ENCODE measurements around the gene TMBIM4. TPM values are rescaled to one million over a fixed set of nuclear protein-coding genes. Genes with fewer than 3 reads are reported as not detected.
"Not testable (repeated sequence)": the region's sequence is repeated elsewhere in the genome, so short reads cannot be mapped to it uniquely, and the experiment has no call there.

Gene TMBIM4
- polyA plus RNA-seq, 1 of the 3 experiments (the other 2 are of a cell fraction), result 68.5 TPM

GRCh38 chr12:66174391-66175325 is 4.9 kb upstream of the TMBIM4 start:
- H3K79me2 ChIP-seq (ENCODE audit: insufficient read depth); H3K9me2 ChIP-seq; H3K27ac ChIP-seq (ENCODE audit: low read depth in 2 of 2, low read length in 1 of 2); H3K4me1 ChIP-seq (ENCODE audit: control insufficient read depth in 1 of 2, insufficient read depth in 2 of 2, low read depth in 1 of 2, low read length in 1 of 2); H3K4me3 ChIP-seq (ENCODE audit: low read depth in 2 of 2, low read length in 1 of 2); POLR2A ChIA-PET; H3K36me3 ChIP-seq (replicated peaks in 1 of 2; ENCODE audit: control insufficient read depth in 1 of 2, insufficient read depth in 2 of 2, low read length in 1 of 2); H2AFZ ChIP-seq (ENCODE audit: low read depth); H3K9me3 ChIP-seq; H3F3A ChIP-seq (replicated peaks; ENCODE audit: insufficient read depth); H4K20me1 ChIP-seq (ENCODE audit: insufficient read depth); DNase-seq; H3K9ac ChIP-seq; CTCF ChIA-PET; H3K4me2 ChIP-seq: not testable (repeated sequence)
- WGBS (ENCODE audit: low lambda C conversion rate), result 78% methylated on average over 40 of the region's 54 CpGs
- H3K27me3 ChIP-seq (ENCODE audit: insufficient read depth), result peaks cover 12% of the 10 kb centered on the region; the same call in 1 of the 2 replicates

GRCh38 chr12:66170606-66171005 is 810 bp upstream of the TMBIM4 start:
- H3K4me3 ChIP-seq (ENCODE audit: low read depth in 2 of 2, low read length in 1 of 2), result peak overlapping the region in 1 of 2 experiments; percentile 69; a peak in 2 of 4 replicates
- peaks cover 20% of the 10 kb centered on the region for H3F3A ChIP-seq (replicated peaks; ENCODE audit: insufficient read depth)
- no peak overlapping the region for H3K9ac ChIP-seq
- H3K4me2 ChIP-seq, result peak overlapping the region; percentile 77
- no peaks in the 10 kb centered on the region for H3K9me3 ChIP-seq
- WGBS (ENCODE audit: low lambda C conversion rate), result 84% methylated on average over 3 of the region's 3 CpGs
- peaks cover 0 to 17% of the 10 kb centered on the region in 2 experiments for H3K36me3 ChIP-seq (replicated peaks in 1 of 2; ENCODE audit: control insufficient read depth in 1 of 2, insufficient read depth in 2 of 2, low read length in 1 of 2)
- no peak for TF ChIP-seq TCF12 (IDR thresholded peaks at IDR 0.05)
- no peak for TF ChIP-seq SMC3 (IDR thresholded peaks at IDR 0.05; ENCODE audit: low read depth, low read length)
- TF ChIP-seq RFX5 (IDR thresholded peaks at IDR 0.05; ENCODE audit: low read length), result no peak
- TF ChIP-seq USF1 (IDR thresholded peaks at IDR 0.05; ENCODE audit: borderline replicate concordance, low read depth), result no peak
- no peak for TF ChIP-seq RCOR1 (IDR thresholded peaks at IDR 0.05; ENCODE audit: low read length)
- no peak for TF ChIP-seq NFIC (IDR thresholded peaks at IDR 0.05; ENCODE audit: borderline replicate concordance)
- no peak for TF ChIP-seq EP300 (IDR thresholded peaks at IDR 0.05; ENCODE audit: borderline replicate concordance in 1 of 2, low read depth in 1 of 2, low read length in 1 of 2)
- no peak for TF ChIP-seq RAD21 (IDR thresholded peaks at IDR 0.05; ENCODE audit: low read length)
- no peak for TF ChIP-seq PBX3 (IDR thresholded peaks at IDR 0.05)
- TF ChIP-seq USF2 (IDR thresholded peaks at IDR 0.05; ENCODE audit: borderline replicate concordance, low read depth, low read length), result no peak
- TF ChIP-seq MXI1 (IDR thresholded peaks at IDR 0.05; ENCODE audit: low read depth, low read length), result no peak
- TF ChIP-seq CHD2 (IDR thresholded peaks at IDR 0.05; ENCODE audit: low read length, partially characterized antibody), result no peak
- TF ChIP-seq YY1 (IDR thresholded peaks at IDR 0.05; ENCODE audit: low read depth), result no peak
- TF ChIP-seq FOXJ3 (CRISPR knock-in tag; IDR thresholded peaks at IDR 0.05), result no peak
- no peak for TF ChIP-seq ZBTB33 (IDR thresholded peaks at IDR 0.05; ENCODE audit: borderline replicate concordance, low read depth)
- TF ChIP-seq IRF3 (IDR thresholded peaks at IDR 0.05; ENCODE audit: low read depth, low read length), result no peak
- TF ChIP-seq TEAD4 (IDR thresholded peaks at IDR 0.05; ENCODE audit: borderline replicate concordance, insufficient read depth), result no peak
- TF ChIP-seq JUND (IDR thresholded peaks at IDR 0.05), result no peak
- TF ChIP-seq POLR2AphosphoS5 (IDR thresholded peaks at IDR 0.05; ENCODE audit: low read depth, low read length), result no peak
- ChIA-PET CTCF (interaction anchor here (1.3 to 2.1 kb wide), 2 partner anchors 21 to 25 kb away, joined by 4 to 7 read pairs; no protein-coding TSS in a partner anchor), POLR2A (no interaction called here)
- H3K79me2 ChIP-seq (ENCODE audit: insufficient read depth), result peaks cover 32% of the 10 kb centered on the region
- H3K27ac ChIP-seq (ENCODE audit: low read depth in 2 of 2, low read length in 1 of 2), result peak overlapping the region in 1 of 2 experiments; percentile 99; a peak in 1 of 4 replicates
- DNase-seq, result no peak
- no peaks in the 10 kb centered on the region for H3K27me3 ChIP-seq (ENCODE audit: insufficient read depth)
- H4K20me1 ChIP-seq (ENCODE audit: insufficient read depth), result no peaks in the 10 kb centered on the region
- peaks cover 4 to 6% of the 10 kb centered on the region in 2 experiments; a peak in 3 of 4 replicates for H3K4me1 ChIP-seq (ENCODE audit: control insufficient read depth in 1 of 2, insufficient read depth in 2 of 2, low read depth in 1 of 2, low read length in 1 of 2)
- H3K9me2 ChIP-seq, result no peaks in the 10 kb centered on the region
- H2AFZ ChIP-seq (ENCODE audit: low read depth), result peak overlapping the region; percentile 96
